ENCODE data around the gene PLXNA2. TPM values are rescaled to one million over a fixed set of nuclear protein-coding genes. Genes with fewer than 3 reads are reported as not detected.

PLXNA2 gene
- total RNA-seq, 1 donor from 2014 or later, result 9.0 TPM

- H3K4me3 ChIP-seq (ENCODE audit: low read depth, low read length), result no peak overlapping the region
- no peaks in the 10 kb centered on the region for H3K27me3 ChIP-seq (ENCODE audit: control insufficient read depth, insufficient read depth, low read length)
- FAIRE-seq (no peak), DNase-seq (ENCODE audit: low read depth) (no peak)
- peaks cover 13% of the 10 kb centered on the region for H3K36me3 ChIP-seq (ENCODE audit: control insufficient read depth, insufficient read depth, low read length)
- no peak for TF ChIP-seq CTCF (IDR thresholded peaks at IDR 0.05; ENCODE audit: insufficient read depth, low read length, severe bottlenecking)
These were observed 144.1 kb downstream of the PLXNA2 start for GRCh38 chr1:208100106-208100505.

GRCh38 chr1:208098773-208099172 is 145.4 kb downstream of the PLXNA2 start:
- no peak for DNase-seq (ENCODE audit: low read depth)
- no peak overlapping the region for H3K4me3 ChIP-seq (ENCODE audit: low read depth, low read length)
- no peaks in the 10 kb centered on the region for H3K27me3 ChIP-seq (ENCODE audit: control insufficient read depth, insufficient read depth, low read length)
- H3K36me3 ChIP-seq (ENCODE audit: control insufficient read depth, insufficient read depth, low read length), result peaks cover 10% of the 10 kb centered on the region
- no peak for FAIRE-seq
- TF ChIP-seq CTCF (IDR thresholded peaks at IDR 0.05; ENCODE audit: insufficient read depth, low read length, severe bottlenecking), result no peak

- Histone ChIP-seq H3K36me3 (ENCODE audit: control insufficient read depth, insufficient read depth, low read length) (peaks cover 16% of the 10 kb centered on the region), H3K27me3 (ENCODE audit: control insufficient read depth, insufficient read depth, low read length) (no peaks in the 10 kb centered on the region), H3K4me3 (ENCODE audit: low read depth, low read length) (no peak overlapping the region)
- peak; percentile 86 for TF ChIP-seq CTCF (IDR thresholded peaks at IDR 0.05; ENCODE audit: insufficient read depth, low read length, severe bottlenecking)
- FAIRE-seq, result no peak
- peak; percentile 53 for DNase-seq (ENCODE audit: low read depth)
These were observed 150.1 kb downstream of the PLXNA2 start for GRCh38 chr1:208093754-208094719.

GRCh38 chr1:208093046-208093445 is 151.1 kb downstream of the PLXNA2 start:
- Histone ChIP-seq H3K27me3 (ENCODE audit: control insufficient read depth, insufficient read depth, low read length) (no peaks in the 10 kb centered on the region), H3K4me3 (ENCODE audit: low read depth, low read length) (no peak overlapping the region), H3K36me3 (ENCODE audit: control insufficient read depth, insufficient read depth, low read length) (peaks cover 19% of the 10 kb centered on the region)
- TF ChIP-seq CTCF (IDR thresholded peaks at IDR 0.05; ENCODE audit: insufficient read depth, low read length, severe bottlenecking), result no peak
- DNase-seq (ENCODE audit: low read depth) (no peak), FAIRE-seq (peak; percentile 13)

- H3K27me3 ChIP-seq (ENCODE audit: control insufficient read depth, insufficient read depth, low read length), result no peaks in the 10 kb centered on the region
- no peak for TF ChIP-seq CTCF (IDR thresholded peaks at IDR 0.05; ENCODE audit: insufficient read depth, low read length, severe bottlenecking)
- peaks cover 14% of the 10 kb centered on the region for H3K36me3 ChIP-seq (ENCODE audit: control insufficient read depth, insufficient read depth, low read length)
- no peak overlapping the region for H3K4me3 ChIP-seq (ENCODE audit: low read depth, low read length)
- FAIRE-seq, result no peak
- no peak for DNase-seq (ENCODE audit: low read depth)
These were observed 153.5 kb downstream of the PLXNA2 start for GRCh38 chr1:208090388-208091301.

All from bronchial epithelial cell (primary cell).